HG03571 (cell line): ENCODE data around the gene ARMC9.
A peak's percentile ranks its signal among the peaks of the same experiment; 100 is the strongest.
"Not testable (repeated sequence)": the region's sequence is repeated elsewhere in the genome, so short reads cannot be mapped to it uniquely, and the experiment has no call there.

Experiments used
- ATAC-seq: cut with Tn5 transposase; IDR thresholded peaks from one replicate; pipeline ENCODE4 v1.9.1; 2021; ENCODE audit not compliant: unreplicated experiment

The ARMC9 gene

GRCh38 chr2:231360401-231360800 lies 162.0 kb downstream of the ARMC9 start:
- no peak for ATAC-seq

GRCh38 chr2:231360881-231361371 lies 162.5 kb downstream of the ARMC9 start:
- no peak for ATAC-seq

DNA sequence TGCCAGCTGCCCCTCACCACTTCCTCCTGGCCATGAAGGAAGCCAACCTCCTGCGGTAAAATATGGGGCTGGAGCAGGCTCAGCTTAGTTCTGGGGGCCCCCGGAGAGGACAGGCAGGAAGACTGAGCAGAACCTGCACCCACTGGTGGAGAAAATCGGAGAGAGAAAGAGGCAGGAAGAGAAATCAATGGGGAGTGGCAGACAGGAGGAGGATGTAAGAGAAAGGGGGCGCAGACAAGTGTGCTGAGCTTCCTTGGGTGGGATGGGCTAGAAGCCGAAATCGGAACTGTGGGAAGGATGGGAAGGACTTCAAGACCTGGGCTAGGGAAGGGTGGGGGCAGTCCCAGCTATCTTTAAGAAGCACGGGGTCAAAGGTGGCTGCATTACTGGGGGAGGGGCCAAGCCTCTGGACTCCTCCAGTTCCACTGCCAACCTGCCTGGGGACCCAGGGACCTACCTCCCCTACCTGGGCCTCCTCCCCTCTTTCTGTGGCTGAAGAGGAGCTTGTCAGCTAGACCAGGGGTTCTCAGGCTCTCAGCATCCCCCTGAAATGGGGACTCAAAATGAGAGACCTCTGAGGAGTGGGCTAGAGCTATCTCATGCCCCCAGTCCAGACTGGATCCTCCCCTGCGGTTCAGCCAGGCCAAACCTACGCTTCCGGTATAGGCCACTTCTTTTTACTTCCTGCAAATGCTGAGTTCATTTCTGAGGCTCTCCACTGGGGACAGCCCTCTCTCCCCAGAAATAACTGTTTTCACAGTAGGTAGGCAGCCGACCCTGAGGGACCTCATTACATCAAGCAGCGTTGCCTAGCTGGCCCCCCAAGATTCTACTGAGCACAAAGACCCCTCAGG lies 163.5 kb downstream of the ARMC9 start:
- ATAC-seq: peak; percentile 91

DNA sequence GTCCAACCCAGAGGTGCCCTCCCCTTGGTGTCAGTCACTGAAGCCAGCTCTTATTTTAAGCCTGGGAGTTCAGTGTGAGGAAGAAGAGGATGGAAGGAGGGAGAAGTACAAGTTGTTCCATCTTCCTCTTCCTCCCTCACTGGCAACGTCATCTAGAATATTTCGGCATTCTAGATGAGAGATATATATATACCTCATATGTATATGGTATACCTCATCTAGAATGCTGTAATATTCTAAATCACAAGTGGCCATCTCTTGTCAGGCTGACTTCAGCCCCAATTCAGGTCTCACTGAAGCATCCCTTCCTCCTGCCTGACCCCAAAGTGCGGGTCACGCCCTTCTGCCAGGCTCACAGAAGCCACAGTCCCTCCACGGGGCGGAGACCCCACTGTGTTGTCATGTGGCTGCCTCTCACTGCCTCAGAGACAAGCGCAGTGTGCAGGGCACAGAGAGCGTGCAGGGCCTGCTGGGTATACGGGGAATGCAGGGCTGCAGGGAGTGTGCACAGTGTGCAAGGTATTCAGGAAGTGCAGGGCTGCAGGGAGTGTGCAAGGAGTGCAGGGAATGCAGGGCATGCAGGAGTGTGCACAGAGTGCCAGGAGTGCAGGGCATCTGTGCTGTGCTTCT lies 164.2 kb downstream of the ARMC9 start:
- ATAC-seq: no peak

- no peak for ATAC-seq
These were observed 165.6 kb downstream of the ARMC9 start for GRCh38 chr2:231364061-231364460.

- ATAC-seq: no peak
These were observed 166.8 kb downstream of the ARMC9 start for GRCh38 chr2:231364961-231365810.

GRCh38 chr2:231367178-231367577 lies 168.7 kb downstream of the ARMC9 start:
- no peak for ATAC-seq

- ATAC-seq: no peak
These were observed 171.4 kb downstream of the ARMC9 start for GRCh38 chr2:231369580-231370428.

- ATAC-seq: no peak
These were observed 172.0 kb downstream of the ARMC9 start for GRCh38 chr2:231370429-231370748.

- no peak for ATAC-seq
These were observed 172.5 kb downstream of the ARMC9 start for GRCh38 chr2:231370749-231371429.

- ATAC-seq: no peak
These were observed 173.1 kb downstream of the ARMC9 start for GRCh38 chr2:231371430-231372054.

DNA sequence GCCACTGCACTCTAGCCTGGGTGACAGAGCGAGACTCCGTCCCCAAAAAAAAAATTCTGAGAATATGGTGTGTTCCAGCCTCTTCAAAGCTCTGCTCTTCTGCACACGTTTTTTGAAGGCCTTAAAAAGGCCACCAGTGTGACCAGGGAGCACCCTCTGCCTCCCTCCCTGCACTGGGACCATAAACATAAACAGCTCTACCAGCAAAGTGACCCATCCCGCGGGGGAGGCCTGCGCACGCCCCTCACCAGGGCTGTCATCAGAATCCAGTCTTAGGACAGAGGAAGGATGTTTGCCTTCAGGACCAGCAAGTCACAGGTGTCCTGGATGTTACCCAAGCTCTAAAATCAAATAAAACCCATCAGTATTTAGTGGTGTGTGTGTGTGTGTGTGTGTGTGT lies 173.9 kb downstream of the ARMC9 start:
- no peak for ATAC-seq

- no peak for ATAC-seq
These were observed 174.8 kb downstream of the ARMC9 start for GRCh38 chr2:231373184-231373583.

GRCh38 chr2:231373786-231374349 lies 175.4 kb downstream of the ARMC9 start:
- no peak for ATAC-seq

GRCh38 chr2:231374771-231375170 lies 176.3 kb downstream of the ARMC9 start:
- ATAC-seq: no peak

DNA sequence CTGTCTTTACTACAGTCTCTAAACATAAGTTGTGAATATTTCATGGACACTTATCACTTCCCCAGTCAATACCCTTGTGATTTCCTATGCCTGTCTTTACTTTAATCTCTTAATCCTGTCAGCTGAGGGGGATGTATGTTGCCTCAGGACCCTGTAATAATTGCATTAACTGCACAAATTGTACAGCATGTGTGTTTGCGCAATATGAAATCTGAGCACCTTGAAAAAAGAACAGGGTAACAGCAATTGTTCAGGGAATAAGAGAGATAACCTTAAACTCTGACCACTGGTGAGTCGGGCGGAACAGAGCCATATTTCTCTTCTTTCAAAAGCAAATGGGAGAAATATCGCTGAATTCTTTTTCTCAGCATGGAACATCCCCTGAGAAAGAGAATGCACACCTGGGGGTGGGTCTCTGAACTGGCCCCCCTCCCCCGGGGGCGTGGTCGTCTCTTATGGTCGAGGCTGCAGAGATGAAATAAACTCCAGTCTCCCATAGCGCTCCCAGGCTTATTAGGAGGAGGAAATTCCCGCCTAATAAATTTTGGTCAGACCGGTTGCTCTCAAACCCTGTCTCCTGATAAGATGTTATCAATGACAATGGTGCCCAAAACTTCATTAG lies 177.7 kb downstream of the ARMC9 start:
- not testable (repeated sequence) for ATAC-seq

- ATAC-seq: no peak
These were observed 178.4 kb downstream of the ARMC9 start for GRCh38 chr2:231376857-231377256.

DNA sequence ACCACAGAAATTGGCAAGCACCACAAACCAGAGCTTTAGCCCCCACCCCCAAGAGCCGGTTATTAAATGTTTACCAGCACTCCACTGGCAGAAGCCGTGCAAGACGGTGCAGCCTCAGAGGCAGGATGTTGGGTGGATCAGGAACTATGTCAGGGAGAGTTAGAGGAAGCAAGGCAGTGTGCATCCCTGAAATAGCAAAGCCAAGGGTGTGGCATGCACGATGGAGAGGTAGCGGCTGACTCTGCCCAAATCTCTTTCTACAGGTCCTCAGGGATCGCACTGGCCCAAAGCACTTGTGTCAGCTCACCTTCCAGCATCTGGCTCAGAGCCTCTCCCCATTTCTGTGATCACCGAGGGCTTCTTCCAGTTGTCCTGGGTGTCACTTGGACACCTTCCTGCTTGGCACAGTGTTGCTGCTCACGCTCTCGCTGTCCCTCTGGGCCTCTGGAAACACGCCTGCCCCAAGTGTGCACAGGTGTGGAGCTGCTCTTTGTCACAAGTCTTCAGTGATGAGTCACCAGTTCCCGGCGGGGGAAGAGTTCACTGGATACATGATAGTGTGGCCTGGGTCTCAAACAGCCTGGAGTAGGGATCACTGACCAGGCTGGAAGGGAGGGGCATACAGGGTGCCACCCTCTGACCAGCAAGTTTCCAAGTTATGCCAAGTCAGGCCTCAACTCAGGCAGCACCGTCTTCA lies 179.7 kb downstream of the ARMC9 start:
- no peak for ATAC-seq
